HG03460 (cell line): ENCODE results near the gene GPHN.

Experiments
- ATAC-seq: cut with Tn5 transposase; IDR thresholded peaks from one replicate; pipeline ENCODE4 v1.9.1; 2021; ENCODE audit not compliant: unreplicated experiment

Gene GPHN

DNA sequence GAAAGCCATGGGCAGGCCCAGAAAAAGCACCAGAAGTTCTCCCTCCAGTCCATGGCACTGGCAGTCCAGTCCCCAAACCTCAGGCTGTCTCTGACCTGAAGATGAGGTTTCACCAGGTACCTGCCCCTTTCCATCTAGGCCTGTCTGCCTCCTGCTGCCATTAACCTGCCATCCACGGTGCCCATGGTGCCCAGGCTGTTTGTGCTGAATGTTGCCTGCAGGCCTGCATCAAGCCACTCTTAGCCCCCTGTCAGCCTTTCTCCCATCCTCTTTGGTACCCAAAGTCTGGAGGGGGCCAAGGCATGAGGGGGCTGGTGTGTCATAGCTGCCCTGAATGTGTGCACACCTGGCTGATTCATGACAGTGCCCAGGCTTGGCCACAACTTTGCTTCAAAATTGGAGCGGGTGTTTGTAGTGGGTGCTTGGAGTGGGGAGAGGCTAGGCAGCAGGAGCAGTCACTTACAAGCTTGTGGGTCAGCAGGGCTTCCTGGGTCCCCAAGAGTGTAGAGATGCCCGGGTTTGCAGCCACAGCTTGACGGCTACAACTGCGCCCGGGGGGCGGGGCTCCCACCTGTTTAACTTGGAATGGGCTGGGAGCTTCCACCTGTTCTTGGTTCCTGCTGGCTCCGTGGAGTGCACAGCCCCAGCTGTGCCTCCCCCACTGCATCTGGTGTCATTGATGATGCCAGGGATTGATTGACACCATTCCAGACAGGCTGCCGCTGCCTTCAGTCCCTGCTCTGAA lies 88.5 kb downstream of the GPHN start:
- no peak for ATAC-seq

DNA sequence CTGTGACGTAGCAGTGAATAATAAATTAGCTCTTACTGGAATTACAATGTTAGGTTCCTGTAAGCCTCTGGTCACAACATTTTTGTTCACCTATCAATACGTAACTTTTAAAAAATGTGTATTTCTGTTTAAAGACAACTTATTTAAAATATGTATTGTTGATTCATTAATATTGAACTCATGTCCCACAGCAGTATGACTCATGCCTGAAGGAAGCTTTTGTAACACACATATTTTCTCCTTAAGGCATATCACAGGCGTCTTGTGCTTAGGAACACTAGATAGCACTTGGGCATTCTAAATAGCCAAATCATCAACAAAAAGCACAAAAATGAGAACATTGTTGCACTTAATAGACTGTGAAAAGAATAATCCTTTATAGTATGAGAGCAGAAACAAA lies 92.5 kb downstream of the GPHN start:
- no peak for ATAC-seq

DNA sequence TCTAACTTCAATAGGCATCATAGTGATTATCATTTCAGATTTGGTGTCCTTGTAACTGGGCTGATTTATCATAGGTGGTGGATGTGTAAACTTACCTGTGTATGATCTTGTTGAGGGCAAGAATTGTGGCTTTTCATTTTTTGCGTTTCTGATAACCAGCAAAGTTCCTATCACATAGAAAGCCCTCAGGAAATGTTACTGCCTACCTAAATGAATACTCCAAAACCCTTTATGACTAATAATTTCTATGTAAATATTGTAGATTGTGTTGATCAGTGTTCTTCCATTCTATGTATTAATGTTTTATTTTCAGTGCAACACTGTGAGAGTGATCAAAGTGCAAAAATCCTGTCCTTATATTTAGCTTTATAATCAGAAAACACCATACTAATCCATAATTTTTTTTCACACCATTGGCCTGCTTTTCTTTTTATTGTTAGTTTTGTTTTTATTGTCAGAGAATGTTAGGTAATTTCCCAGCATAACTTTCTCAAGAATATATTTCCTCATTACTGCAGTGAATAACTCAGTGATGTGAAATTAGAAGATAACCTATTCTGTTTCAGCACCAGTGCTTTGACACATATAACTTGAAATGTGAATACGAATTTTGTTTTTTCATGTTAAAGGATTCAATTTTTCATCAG lies 94.1 kb downstream of the GPHN start:
- no peak for ATAC-seq

DNA sequence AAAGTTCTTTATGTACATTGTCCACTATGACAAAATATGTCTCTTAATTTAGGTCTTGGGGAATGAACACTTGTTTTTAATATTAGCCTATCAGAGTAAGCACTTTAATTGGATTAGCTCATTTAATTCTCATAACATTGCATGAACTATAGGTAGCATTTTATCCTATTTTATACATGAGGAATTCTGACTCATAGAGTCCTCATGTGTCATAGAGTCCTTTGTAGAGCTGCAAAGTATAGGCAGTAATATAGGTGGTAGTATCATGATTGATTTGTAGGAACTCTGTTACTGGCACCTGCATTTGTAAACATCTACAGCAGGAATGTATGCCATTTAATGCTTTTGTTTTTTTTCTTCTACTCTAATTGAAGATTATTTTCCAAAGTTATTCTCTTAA lies 96.0 kb downstream of the GPHN start:
- ATAC-seq: no peak

DNA sequence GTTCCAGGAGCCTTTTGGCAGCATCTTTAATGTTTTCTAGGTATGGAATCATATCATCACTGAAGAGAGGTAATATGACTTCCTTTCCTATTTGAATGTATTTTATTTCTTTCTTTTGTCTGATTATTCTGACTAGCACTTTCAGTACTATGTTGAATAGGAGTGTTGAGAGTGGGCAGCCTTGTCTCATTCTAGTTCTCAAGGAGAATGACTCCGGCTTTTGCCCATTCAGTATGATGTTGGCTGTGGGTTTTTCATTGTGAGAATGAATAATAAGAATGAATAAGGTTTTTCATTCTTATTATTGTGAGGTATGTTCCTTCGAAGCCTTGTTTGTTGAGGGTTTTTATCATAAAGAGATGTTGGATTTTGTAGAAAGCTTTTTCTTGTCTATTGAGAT lies 98.9 kb downstream of the GPHN start:
- ATAC-seq: no peak

DNA sequence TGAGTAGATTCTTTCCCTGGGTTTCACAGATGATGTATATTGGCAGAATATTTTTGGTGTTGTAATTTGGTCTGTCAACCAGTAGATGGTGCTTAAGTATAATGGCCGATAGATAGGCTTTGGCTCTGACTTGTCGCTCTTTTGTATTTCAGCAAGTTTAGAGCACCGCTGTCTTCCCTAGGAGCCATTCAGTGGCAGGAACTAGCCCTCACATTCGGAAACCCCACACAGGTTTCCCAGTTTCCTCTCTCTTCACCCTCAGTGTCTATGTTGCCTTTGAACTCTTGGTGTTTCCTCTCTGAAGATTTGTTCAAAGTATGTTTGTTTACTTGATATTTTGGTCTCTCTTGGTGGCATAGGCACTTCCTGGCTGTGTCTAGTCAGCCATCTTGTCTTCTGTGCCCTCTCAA lies 102.2 kb downstream of the GPHN start:
- no peak for ATAC-seq

DNA sequence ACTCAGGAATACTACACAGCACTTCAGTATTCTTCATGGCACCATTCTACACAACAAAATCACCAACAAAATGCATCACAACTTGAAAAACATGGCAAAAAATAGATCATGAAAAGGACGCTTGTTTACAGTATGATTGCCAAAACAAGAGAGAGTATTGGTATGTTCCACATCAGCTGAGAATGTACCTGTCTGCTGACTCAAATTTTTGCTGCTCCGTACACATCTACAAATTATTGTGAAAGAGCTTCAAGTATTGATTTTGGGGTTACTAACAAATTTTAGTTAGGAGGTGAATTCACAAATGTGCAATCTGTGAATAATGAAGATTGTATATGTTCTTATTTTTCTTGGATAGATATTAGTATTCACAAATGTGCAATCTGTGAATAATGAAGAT lies 105.4 kb downstream of the GPHN start:
- ATAC-seq: no peak

DNA sequence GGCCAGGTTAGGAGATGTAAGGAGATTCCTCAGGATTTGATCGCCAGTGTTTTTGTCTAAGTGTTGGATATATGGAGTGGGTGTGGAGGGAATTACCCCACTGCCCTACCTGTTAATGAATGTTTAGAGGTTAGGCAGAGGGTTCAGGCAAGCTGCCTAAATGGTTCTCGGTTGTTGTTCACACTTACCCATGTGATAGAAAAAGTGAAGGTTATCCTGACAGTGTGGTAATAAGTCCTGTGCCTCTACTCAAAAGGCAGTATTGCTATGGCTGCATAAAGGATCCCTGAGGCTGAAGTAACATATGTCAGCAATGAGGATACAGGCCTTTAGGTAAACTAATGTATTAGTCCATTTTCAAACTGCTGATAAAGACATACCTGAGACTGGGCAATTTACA lies 112.0 kb downstream of the GPHN start:
- ATAC-seq: no peak

DNA sequence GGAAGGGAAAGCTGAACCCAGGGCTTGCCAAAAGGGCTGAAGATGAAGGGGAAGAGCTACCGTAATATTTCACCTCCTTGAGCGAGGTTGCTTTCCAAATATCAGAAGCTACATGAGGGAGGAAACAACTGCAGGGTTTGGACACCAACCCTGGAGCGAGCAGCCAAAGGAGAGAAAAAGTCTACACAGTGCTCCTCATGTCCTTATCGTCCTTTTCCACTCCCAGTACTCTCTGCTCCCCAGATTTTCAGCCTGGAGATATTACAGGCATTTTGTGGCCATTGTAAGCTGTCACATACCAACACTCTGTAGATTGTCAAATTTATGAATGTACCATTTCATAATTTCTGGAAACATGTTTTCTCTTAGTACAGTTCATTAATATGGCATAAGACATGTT lies 115.9 kb downstream of the GPHN start:
- no peak for ATAC-seq

DNA sequence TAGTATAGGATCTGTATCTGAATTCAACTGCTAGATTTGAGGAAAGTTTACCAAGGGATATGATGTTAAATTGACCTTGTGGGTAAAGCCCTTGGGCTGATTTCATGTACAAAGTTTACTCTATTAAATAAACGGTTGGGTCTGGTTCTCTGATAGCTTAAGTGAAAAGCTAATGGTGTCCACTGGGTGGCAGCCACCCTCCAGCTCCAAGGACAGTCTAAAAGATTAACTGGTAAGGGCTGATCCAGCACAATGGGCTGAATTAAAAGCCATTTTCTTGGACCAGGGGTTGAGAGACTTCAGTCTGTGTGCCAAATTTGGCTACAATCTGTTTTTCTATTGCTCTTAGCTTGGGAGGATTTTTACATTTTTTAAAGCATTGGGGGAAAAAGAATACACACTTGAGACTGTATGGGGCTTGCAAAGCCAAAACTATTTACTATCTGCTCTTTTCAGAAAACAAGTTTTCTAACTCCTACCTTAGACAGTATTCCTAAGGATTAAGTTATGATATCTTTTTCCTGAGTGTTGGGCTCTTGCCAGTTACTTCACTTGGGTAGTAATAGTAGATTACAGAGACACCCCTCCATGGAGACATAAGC lies 116.5 kb downstream of the GPHN start:
- no peak for ATAC-seq

DNA sequence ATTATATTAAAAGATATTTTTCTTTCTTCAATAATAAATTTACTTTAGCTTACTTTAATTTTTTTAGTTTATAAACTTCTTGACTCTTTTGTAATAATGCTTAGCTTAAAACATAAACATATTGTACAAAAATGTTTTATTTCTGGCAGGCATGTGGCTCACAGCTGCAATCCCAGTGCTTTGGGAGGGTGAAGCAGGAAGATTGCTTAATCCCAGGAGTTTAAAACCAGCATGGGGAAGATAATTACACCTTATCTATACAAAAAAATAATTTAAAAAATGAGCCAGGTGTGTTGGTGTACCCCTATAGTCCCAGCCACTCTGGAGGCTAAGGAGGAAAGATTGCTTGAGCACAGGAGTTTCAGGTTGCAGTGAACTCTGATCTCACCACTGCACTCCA lies 120.7 kb downstream of the GPHN start:
- no peak for ATAC-seq

DNA sequence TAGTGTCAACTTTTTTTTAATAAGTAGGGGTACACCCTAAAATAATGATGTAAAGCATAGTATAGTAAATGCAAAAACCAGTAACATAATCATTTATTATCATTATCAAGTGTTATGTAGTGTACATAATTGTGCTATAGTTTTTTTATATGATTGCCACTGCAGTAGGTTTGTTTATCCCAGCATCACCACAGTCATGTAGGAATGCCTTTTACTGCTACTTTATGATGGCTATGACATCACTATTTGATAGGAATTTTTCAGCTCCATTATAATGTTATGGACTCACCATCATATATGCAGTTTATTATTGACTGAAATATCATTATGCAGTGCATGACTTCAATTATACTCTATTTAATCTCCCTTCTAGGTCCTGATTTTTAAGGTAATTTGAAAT lies 121.6 kb downstream of the GPHN start:
- ATAC-seq: no peak

DNA sequence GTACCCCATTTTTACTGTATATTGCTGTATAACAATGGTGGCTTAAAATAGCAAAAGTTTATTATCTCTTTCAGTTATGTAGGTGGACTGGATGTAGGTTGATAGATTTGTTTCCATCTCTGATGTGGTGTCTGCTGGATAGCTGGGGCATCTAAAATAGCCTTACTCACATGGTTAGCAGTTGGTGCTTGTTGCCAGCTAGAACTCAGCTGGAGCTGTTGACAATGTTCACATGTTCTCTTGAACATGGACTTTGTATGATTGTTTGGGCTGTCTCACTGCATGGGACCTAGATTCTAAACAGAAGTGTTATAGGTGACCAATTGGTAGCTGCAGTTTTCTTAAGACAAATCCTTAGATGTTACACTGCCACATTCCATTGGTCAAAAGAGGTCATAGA lies 126.9 kb downstream of the GPHN start:
- ATAC-seq: no peak

DNA sequence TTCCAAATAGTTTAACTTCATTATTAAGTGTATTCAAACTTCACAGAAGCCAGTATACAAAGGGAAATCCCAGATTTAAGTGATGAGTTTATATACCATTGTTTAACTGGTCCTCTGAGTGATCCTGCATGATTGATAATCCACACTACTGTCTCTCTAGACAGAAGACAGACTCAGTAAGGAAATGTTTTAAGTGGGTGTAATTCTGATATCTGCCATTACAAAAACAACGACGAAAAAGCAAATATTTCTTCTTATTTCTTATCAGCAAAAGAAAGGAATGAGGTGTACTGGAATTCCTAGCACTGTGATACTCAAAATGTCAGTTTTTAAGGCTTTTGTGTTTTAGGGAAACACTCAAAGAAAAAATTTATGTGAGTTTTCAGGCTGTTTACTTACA lies 127.5 kb downstream of the GPHN start:
- ATAC-seq: no peak

DNA sequence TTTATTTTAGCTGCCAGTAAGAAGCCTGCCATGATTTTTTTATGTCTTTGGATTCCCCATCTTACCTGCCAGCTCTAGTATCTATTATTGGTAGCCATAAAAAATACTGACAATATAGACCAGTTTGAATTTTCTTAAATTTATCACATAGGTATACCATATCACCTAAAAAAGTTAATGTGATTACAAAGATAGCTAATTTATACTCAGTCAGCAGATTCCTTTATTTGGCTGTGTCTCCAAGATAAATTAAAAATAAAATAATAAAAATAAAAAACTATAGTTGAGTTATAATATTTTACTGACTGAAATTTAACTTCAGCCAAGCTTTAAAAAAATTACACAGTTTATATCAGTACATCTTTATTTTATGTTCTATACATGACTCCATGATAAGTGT lies 128.3 kb downstream of the GPHN start:
- ATAC-seq: no peak

DNA sequence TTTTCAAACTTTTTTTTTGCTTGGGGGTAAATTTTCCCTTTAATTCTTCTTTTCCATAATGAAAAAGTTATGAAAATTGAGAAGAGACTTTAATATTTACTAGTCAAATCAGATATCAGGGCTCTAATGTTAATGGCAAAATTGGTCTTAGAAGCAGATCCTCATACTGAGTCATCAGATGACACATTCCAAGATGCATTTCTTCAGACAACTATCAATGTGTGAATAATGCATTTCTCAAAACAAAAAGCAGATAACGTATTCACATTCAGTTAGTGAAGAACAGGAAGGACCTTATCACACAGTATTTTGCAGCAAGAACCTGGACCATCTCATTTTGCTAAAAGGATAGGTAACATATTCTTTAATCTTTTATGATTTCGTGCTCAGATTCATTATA lies 130.7 kb downstream of the GPHN start:
- no peak for ATAC-seq

DNA sequence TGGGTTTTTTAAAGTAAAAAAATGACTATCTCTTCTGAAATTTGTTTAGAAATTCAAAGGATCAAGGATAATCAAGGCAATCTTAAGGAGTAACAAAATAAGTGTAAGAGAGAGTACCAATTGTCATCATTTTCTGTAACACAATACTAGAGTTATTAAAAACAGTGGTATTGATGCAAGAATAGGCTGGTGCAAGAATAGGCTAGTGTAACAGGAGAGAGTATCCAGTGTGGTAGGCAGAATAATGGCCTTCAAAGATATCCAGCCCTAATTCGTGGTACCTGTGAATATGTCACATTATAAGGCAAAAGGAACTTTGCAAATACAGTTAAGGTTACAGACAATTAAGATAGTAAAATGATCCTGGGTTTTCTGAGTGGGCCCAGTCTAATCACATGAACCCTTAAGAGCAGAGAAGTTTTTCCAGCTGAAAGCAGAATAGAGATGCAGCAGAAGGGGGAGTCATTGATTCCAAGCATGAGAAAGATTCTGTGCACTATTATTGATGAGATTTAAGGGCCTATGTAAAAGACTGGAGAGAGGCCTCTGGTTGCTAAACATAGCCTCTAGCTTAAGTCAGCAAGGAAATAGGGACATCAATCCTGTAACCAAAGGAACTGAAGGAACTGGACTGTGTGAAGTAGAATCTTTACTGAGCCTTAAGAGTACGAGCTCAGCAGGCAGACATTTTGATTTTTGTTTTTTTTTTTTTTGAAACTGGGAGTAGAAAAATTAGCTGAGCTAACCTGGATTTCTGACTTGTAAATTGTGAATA lies 134.1 kb downstream of the GPHN start:
- no peak for ATAC-seq

DNA sequence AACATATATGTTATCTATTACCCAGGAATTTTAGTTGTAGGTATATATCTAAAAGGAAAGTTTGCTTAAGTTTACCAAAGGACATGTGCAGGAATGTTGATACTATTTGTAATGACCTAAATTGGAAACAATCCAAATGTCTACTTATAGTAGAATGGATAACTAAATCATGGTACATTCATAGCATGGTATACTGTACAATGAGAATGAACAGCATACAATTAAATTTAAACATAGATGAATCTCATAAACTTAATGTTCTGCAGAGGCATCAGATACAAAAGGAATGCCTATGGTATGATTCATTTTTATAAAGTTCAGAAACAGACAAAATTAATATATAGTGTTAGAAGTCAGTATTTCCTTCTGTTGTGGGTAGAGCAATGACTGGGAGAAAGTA lies 135.4 kb downstream of the GPHN start:
- no peak for ATAC-seq

DNA sequence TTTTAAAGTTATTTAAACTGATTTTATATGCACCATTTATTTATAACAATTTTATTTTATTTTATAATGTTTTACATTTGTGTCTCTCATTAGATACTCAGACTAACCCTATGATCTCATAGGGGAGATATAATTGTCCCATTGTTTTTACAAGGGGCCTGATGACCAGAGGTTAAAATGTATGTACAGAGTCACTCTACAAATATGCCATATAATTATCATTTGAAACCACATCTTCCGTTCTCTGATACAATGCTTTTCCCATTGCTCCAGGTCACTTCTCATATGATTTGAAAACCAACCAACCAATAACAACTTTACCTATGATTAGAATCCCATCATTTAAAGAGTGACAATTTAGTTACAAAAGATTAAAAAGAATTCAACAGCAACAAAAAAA lies 137.8 kb downstream of the GPHN start:
- ATAC-seq: no peak

DNA sequence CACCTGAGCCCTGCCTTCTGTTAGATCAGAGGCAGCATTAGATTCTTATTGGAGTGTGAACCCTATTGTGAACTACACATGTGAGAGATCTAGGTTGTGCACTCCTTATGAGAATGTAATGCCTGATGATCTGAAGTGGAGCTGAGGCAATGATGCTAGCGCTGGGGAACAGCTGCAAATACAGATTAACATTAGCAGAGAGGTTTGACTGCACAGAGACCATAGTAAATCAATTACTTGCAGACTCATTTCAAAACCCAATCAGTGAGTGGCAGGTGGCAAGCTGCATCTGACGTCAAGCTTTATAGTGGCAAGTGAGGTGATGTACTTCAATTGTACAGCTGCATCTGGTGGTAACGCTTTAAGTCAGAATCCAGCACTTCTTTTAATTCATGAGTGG lies 141.6 kb downstream of the GPHN start:
- peak; percentile 60 for ATAC-seq

DNA sequence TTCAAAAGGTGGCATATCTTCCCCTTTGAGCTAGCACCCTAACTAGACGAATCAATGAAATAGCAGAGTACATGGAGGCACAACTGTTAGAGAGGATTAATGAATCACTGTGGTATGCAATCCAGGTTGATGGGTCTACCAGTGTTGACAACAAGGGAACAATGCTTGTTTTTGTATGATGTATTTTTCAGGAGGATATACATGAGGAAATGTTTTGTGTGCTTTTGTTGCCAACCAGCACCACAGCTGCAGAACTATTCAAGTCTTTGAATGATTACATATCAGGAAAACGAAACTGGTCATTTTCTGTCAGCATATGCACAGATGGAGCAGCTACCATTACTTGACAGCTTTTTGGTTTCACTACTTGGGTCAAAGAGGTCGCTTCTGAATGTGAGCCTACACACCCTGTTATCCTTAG lies 142.6 kb downstream of the GPHN start:
- no peak for ATAC-seq
